H9 (cell line): Measurements from ENCODE around the gene CDKN2C. TPM values are rescaled to one million over a fixed set of nuclear protein-coding genes. Genes with fewer than 3 reads are reported as not detected.

Source experiments
- DNase-seq: peaks from one replicate; pipeline ENCODE4 v3.0.0-alpha.2; 2017
- H2AFZ ChIP-seq: one replicate; pipeline ENCODE4 v1.6.1; 2013; ENCODE audit warnings: mild to moderate bottlenecking, low read length, control low read depth, moderate library complexity
- H2AK5ac ChIP-seq: 2 replicates; pipeline ENCODE4 v1.6.1; 2013; ENCODE audit warnings: low read length, control low read depth, mixed read lengths; ENCODE audit not compliant: insufficient read length
- H2BK120ac ChIP-seq: one replicate; pipeline ENCODE4 v1.6.1; 2013; ENCODE audit warnings: low read depth, mild to moderate bottlenecking, low read length, control low read depth, inconsistent platforms; ENCODE audit not compliant: poor library complexity, severe bottlenecking
- H2BK12ac ChIP-seq: 2 replicates; pipeline ENCODE4 v1.6.1; 2013; ENCODE audit warnings: low read length, control low read depth, mixed read lengths, low read depth; ENCODE audit not compliant: insufficient read length
- H2BK15ac ChIP-seq: 2 replicates; pipeline ENCODE4 v1.6.1; 2013; ENCODE audit warnings: low read depth, low read length, control low read depth
- H2BK20ac ChIP-seq: one replicate; pipeline ENCODE4 v1.6.1; 2013; ENCODE audit warnings: low read depth, mild to moderate bottlenecking, low read length, control low read depth, inconsistent platforms; ENCODE audit not compliant: poor library complexity, severe bottlenecking
- H2BK5ac ChIP-seq: 2 replicates; pipeline ENCODE4 v1.6.1; 2013; ENCODE audit warnings: low read length, control low read depth, mixed read lengths; ENCODE audit not compliant: insufficient read length
- H3K14ac ChIP-seq: 2 replicates; pipeline ENCODE4 v1.6.1; 2013; ENCODE audit warnings: low read length, control low read depth; ENCODE audit not compliant: insufficient read depth
- H3K18ac ChIP-seq: 2 replicates; pipeline ENCODE4 v1.6.1; 2013; ENCODE audit warnings: low read depth, mild to moderate bottlenecking, mixed read lengths, low read length, control low read depth; ENCODE audit not compliant: insufficient read length
- H3K23ac ChIP-seq: 2 replicates; pipeline ENCODE4 v1.6.1; 2013; ENCODE audit warnings: low read length, control low read depth, mixed read lengths, low read depth; ENCODE audit not compliant: insufficient read length
- H3K23me2 ChIP-seq: 2 replicates; pipeline ENCODE4 v1.6.1; 2013; ENCODE audit warnings: low read depth, mild to moderate bottlenecking, mixed read lengths, low read length, control low read depth; ENCODE audit not compliant: insufficient read length, poor library complexity, severe bottlenecking
- H3K27ac ChIP-seq: 2 replicates; pipeline ENCODE4 v1.5.1; 2013; ENCODE audit warnings: low read length, control low read depth, mixed read lengths, low read depth; ENCODE audit not compliant: insufficient read length
- H3K27me3 ChIP-seq: 2 replicates; pipeline ENCODE4 v1.6.1; 2013; ENCODE audit warnings: low read length, control low read depth, inconsistent platforms; ENCODE audit not compliant: insufficient read depth
- H3K4ac ChIP-seq: 2 replicates; pipeline ENCODE4 v1.6.1; 2013; ENCODE audit warnings: low read depth, mild to moderate bottlenecking, control low read depth, inconsistent platforms, low read length, moderate library complexity
- H3K4me1 ChIP-seq: 2 replicates; pipeline ENCODE4 v1.6.1; 2013; ENCODE audit warnings: low read length, control low read depth, inconsistent platforms; ENCODE audit not compliant: insufficient read depth
- H3K4me2 ChIP-seq: 2 replicates; pipeline ENCODE4 v1.6.1; 2013; ENCODE audit warnings: low read length, control low read depth, mixed read lengths; ENCODE audit not compliant: insufficient read length, insufficient read depth
- H3K56ac ChIP-seq: 2 replicates; pipeline ENCODE4 v1.6.1; 2013; ENCODE audit warnings: low read depth, mild to moderate bottlenecking, mixed read lengths, low read length, control low read depth; ENCODE audit not compliant: insufficient read length
- H3K79me1 ChIP-seq: 2 replicates; pipeline ENCODE4 v1.6.1; 2013; ENCODE audit warnings: low read depth, mild to moderate bottlenecking, moderate library complexity, low read length, control low read depth, inconsistent platforms; ENCODE audit not compliant: insufficient read depth, poor library complexity, severe bottlenecking
- H3K79me2 ChIP-seq: 2 replicates; pipeline ENCODE4 v1.6.1; 2013; ENCODE audit warnings: low read length, control low read depth, inconsistent platforms; ENCODE audit not compliant: insufficient read depth
- H3K9ac ChIP-seq: 2 replicates; pipeline ENCODE4 v1.6.1; 2013; ENCODE audit warnings: low read length, control low read depth, mixed read lengths; ENCODE audit not compliant: insufficient read length; ENCODE audit errors: extremely low read depth
- H3K9me3 ChIP-seq: one replicate; pipeline ENCODE4 v1.6.1; 2013; ENCODE audit warnings: low read depth, low read length, inconsistent platforms; ENCODE audit not compliant: control insufficient read depth
- H3T11ph ChIP-seq: one replicate; pipeline ENCODE4 v1.6.1; 2013; ENCODE audit warnings: mild to moderate bottlenecking, low read length, control low read depth, inconsistent platforms
- H4K20me1 ChIP-seq: one replicate; pipeline ENCODE4 v1.6.1; 2013; ENCODE audit not compliant: control insufficient read depth, insufficient read length, insufficient read depth
- H4K5ac ChIP-seq: 2 replicates; pipeline ENCODE4 v1.6.1; 2013; ENCODE audit warnings: low read depth, mild to moderate bottlenecking, mixed read lengths, low read length, control low read depth; ENCODE audit not compliant: insufficient read length
- H4K8ac ChIP-seq: replicated peaks from 2 replicates; pipeline ENCODE4 v1.6.1; 2013; ENCODE audit warnings: low read length, control low read depth, mixed read lengths, low read depth; ENCODE audit not compliant: insufficient read length
- H4K91ac ChIP-seq: 2 replicates; pipeline ENCODE4 v1.6.1; 2013; ENCODE audit warnings: low read depth, mild to moderate bottlenecking, moderate library complexity, mixed read lengths, low read length, control low read depth; ENCODE audit not compliant: insufficient read length
- H3K27ac Mint-ChIP-seq, 3 experiments: 2 replicates in 2 of 3; 3 replicates in 1 of 3; pipeline ENCODE4 v1.8.0; 2020 to 2021; ENCODE audit warnings: mixed read lengths in 3 of 3, mild to moderate bottlenecking in 1 of 3, moderate library complexity in 1 of 3
- H3K27me3 Mint-ChIP-seq: 2 replicates; pipeline ENCODE4 v1.8.0; 2021; ENCODE audit warnings: low read depth, mild to moderate bottlenecking, moderate library complexity, mixed read lengths
- H3K36me3 Mint-ChIP-seq, 3 experiments: 2 replicates in 2 of 3; 3 replicates in 1 of 3; pipeline ENCODE4 v1.8.0; 2020 to 2021; ENCODE audit warnings: low read depth in 3 of 3, mixed read lengths in 3 of 3; ENCODE audit not compliant: insufficient read depth in 1 of 3
- H3K4me1 Mint-ChIP-seq, 2 experiments: 2 replicates each; pipeline ENCODE4 v1.8.0; 2020; ENCODE audit warnings: mixed read lengths in 2 of 2
- H3K4me3 Mint-ChIP-seq, 2 experiments: 2 replicates in 1 of 2; 3 replicates in 1 of 2; pipeline ENCODE4 v1.8.0; 2020 to 2021; ENCODE audit warnings: mild to moderate bottlenecking in 2 of 2, mixed read lengths in 2 of 2, moderate library complexity in 1 of 2
- H3K9me3 Mint-ChIP-seq, 2 experiments: 2 replicates in 1 of 2; 3 replicates in 1 of 2; pipeline ENCODE4 v1.8.0; 2020; ENCODE audit warnings: mild to moderate bottlenecking in 2 of 2, mixed read lengths in 2 of 2, moderate library complexity in 1 of 2
- WGBS: extraction: QIAGEN DNeasy Blood & Tissue Kit; methylation state at CpG from one replicate; pipeline ENCODE4 v1.1.7; 2013; ENCODE audit warnings: missing lambda C conversion rate, low lambda C conversion rate, mixed read lengths; ENCODE audit not compliant: insufficient read length; ENCODE audit errors: extremely low coverage; 5-methylcytosine and 5-hydroxymethylcytosine counted together
- total RNA-seq: library from RNA; stranded (reverse); gene quantifications from 2 replicates; pipeline ENCODE4 v1.2.1, GENCODE V29; 2021
- TF ChIP-seq, protein P1 (sequence below): fragments of 200-600 bp; sonication (generic); conservative IDR thresholded peaks from 3 replicates; pipeline ENCODE4 v1.8.0; 2021; ENCODE audit warnings: antibody characterized with exemption, mild to moderate bottlenecking

Gene CDKN2C
- total RNA-seq, 1 experiment from 2014 or later: not detected

DNA sequence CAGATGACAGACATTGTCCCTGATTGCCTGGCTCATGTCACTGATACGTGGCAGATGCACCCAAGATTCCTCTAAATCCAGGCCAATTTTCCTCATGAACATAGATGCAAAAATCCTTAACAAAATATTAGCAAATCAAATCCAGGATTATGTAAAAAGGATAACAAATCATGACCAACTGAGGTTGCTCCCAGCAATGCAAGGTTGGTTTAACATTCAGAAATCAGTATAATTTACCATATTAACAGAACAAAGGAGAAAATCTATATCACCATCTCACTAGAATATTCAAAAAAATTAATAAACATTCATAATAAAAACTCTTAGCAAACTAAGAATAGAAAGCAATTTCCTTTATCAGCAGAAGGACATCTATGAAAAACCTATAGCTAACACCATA is 49.6 kb upstream of the CDKN2C start:
- Histone ChIP-seq H3K14ac (no peak overlapping the region), H3K79me1 (no peaks in the 10 kb centered on the region), H4K91ac (no peak overlapping the region), H2AK5ac (no peak overlapping the region), H2BK15ac (no peak overlapping the region), H4K8ac (no peak overlapping the region), H3K4me1 (no peaks in the 10 kb centered on the region), H2BK5ac (no peak overlapping the region), H4K5ac (no peak overlapping the region), H2BK120ac (no peak overlapping the region), H3T11ph (no peak overlapping the region), H2BK20ac (no peak overlapping the region), H3K4me2 (no peak overlapping the region), H4K20me1 (no peaks in the 10 kb centered on the region), H2BK12ac (no peak overlapping the region), H3K27ac (no peak overlapping the region), H3K56ac (no peak overlapping the region), H3K9ac (no peak overlapping the region), H2AFZ (no peak overlapping the region), H3K9me3 (no peaks in the 10 kb centered on the region), H3K79me2 (no peaks in the 10 kb centered on the region; the same call in 1 of the 2 replicates), H3K27me3 (no peaks in the 10 kb centered on the region), H3K4ac (no peak overlapping the region), H3K23me2 (no peaks in the 10 kb centered on the region), H3K18ac (no peak overlapping the region), H3K23ac (no peak overlapping the region)
- peaks cover 4% of the 10 kb centered on the region in 2 experiments; a peak in 2 of 4 replicates for H3K4me1 Mint-ChIP-seq
- WGBS: no CpG with 5 or more reads among the region's 1 CpG
- TF ChIP-seq, protein P1, sequence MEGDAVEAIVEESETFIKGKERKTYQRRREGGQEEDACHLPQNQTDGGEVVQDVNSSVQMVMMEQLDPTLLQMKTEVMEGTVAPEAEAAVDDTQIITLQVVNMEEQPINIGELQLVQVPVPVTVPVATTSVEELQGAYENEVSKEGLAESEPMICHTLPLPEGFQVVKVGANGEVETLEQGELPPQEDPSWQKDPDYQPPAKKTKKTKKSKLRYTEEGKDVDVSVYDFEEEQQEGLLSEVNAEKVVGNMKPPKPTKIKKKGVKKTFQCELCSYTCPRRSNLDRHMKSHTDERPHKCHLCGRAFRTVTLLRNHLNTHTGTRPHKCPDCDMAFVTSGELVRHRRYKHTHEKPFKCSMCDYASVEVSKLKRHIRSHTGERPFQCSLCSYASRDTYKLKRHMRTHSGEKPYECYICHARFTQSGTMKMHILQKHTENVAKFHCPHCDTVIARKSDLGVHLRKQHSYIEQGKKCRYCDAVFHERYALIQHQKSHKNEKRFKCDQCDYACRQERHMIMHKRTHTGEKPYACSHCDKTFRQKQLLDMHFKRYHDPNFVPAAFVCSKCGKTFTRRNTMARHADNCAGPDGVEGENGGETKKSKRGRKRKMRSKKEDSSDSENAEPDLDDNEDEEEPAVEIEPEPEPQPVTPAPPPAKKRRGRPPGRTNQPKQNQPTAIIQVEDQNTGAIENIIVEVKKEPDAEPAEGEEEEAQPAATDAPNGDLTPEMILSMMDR: no peak
- no peak for DNase-seq
- H3K4me3 Mint-ChIP-seq: no peak overlapping the region
- no peaks in the 10 kb centered on the region for H3K27me3 Mint-ChIP-seq
- H3K27ac Mint-ChIP-seq: no peak overlapping the region
- H3K36me3 Mint-ChIP-seq: peaks cover 0 to 11% (median 0%) of the 10 kb centered on the region in 3 experiments; a peak in 3 of 7 replicates
- peaks cover 0 to 4% of the 10 kb centered on the region in 2 experiments; a peak in 2 of 5 replicates for H3K9me3 Mint-ChIP-seq
